Glutamatergic neuron (in vitro differentiated cells): Measurements from ENCODE around the gene SRSF8. TPM values are rescaled to one million over a fixed set of nuclear protein-coding genes. Genes with fewer than 3 reads are reported as not detected.

Experiments
- DNase-seq: peaks from one replicate; pipeline ENCODE4 v3.0.0; 2022
- H3K27ac Mint-ChIP-seq: one replicate; pipeline ENCODE4 v1.8.0; 2020; ENCODE audit warnings: mild to moderate bottlenecking, mixed read lengths, inconsistent platforms; ENCODE audit not compliant: unreplicated experiment
- H3K27me3 Mint-ChIP-seq: one replicate; pipeline ENCODE4 v1.8.0; 2020; ENCODE audit warnings: mild to moderate bottlenecking, moderate library complexity, mixed read lengths, inconsistent platforms; ENCODE audit not compliant: unreplicated experiment
- H3K36me3 Mint-ChIP-seq: one replicate; pipeline ENCODE4 v1.8.0; 2020; ENCODE audit warnings: mild to moderate bottlenecking, mixed read lengths, inconsistent platforms; ENCODE audit not compliant: unreplicated experiment
- H3K4me1 Mint-ChIP-seq: one replicate; pipeline ENCODE4 v1.8.0; 2020; ENCODE audit warnings: mild to moderate bottlenecking, low read depth, mixed read lengths, inconsistent platforms; ENCODE audit not compliant: unreplicated experiment
- H3K4me3 Mint-ChIP-seq: one replicate; pipeline ENCODE4 v1.8.0; 2020; ENCODE audit warnings: mild to moderate bottlenecking, mixed read lengths, inconsistent platforms; ENCODE audit not compliant: unreplicated experiment
- H3K9me3 Mint-ChIP-seq: one replicate; pipeline ENCODE4 v1.8.0; 2020; ENCODE audit warnings: mild to moderate bottlenecking, moderate library complexity, mixed read lengths, inconsistent platforms; ENCODE audit not compliant: unreplicated experiment
- CTCF ChIP-seq: fragments of 200-600 bp; sonication (generic); IDR thresholded peaks from one replicate; pipeline ENCODE4 v1.5.0; 2021; ENCODE audit not compliant: partially characterized antibody, unreplicated experiment
- total RNA-seq: library from RNA; stranded (reverse); fragmentation: NEBNext Ultra II Directional; extraction: Animal tissue kit (Norgen Biotek cat#: 25700); gene quantifications from one replicate; pipeline ENCODE4 v1.2.1, GENCODE V29; 2021; ENCODE audit not compliant: unreplicated experiment

SRSF8 gene
- total RNA-seq, 1 donor from 2014 or later: 45.2 TPM

- Mint-ChIP-seq H3K27ac (no peak overlapping the region), H3K36me3 (no peaks in the 10 kb centered on the region), H3K4me1 (no peaks in the 10 kb centered on the region), H3K9me3 (no peaks in the 10 kb centered on the region), H3K27me3 (no peaks in the 10 kb centered on the region), H3K4me3 (no peak overlapping the region)
- DNase-seq: no peak
- no peak for TF ChIP-seq CTCF
Observed at GRCh38 chr11:95076416-95076815, 9.7 kb downstream of the SRSF8 start.

GRCh38 chr11:95076981-95077380, 10.3 kb downstream of the SRSF8 start:
- H3K36me3 Mint-ChIP-seq: no peaks in the 10 kb centered on the region
- H3K4me1 Mint-ChIP-seq: no peaks in the 10 kb centered on the region
- no peak for DNase-seq
- no peaks in the 10 kb centered on the region for H3K27me3 Mint-ChIP-seq
- no peak for TF ChIP-seq CTCF
- H3K9me3 Mint-ChIP-seq: no peaks in the 10 kb centered on the region
- no peak overlapping the region for H3K4me3 Mint-ChIP-seq
- no peak overlapping the region for H3K27ac Mint-ChIP-seq

- no peak for DNase-seq
- TF ChIP-seq CTCF: no peak
- H3K4me3 Mint-ChIP-seq: no peak overlapping the region
- H3K4me1 Mint-ChIP-seq: no peaks in the 10 kb centered on the region
- no peaks in the 10 kb centered on the region for H3K36me3 Mint-ChIP-seq
- H3K27me3 Mint-ChIP-seq: no peaks in the 10 kb centered on the region
- no peaks in the 10 kb centered on the region for H3K9me3 Mint-ChIP-seq
- H3K27ac Mint-ChIP-seq: no peak overlapping the region
Observed at GRCh38 chr11:95078526-95078925, 11.8 kb downstream of the SRSF8 start.

DNA sequence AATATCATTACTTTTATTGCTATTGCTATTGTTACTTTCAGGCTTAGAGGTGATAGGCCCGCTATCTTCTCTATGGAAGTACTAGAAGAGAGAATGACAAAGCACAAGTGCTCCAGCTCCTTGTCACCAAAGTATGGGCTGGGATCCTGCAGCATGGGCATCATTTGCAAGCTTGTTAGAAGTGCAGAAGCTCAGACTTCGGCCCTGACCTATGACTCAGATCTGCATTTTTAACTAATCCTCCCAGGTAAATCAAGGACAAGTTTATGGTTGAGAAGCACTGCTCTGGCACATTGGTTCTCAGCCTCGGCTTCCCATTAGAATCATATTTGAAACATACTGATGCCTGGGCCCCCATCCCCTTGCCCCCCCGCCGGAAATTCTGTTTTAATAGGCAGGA, 14.3 kb downstream of the SRSF8 start:
- Mint-ChIP-seq H3K27me3 (no peaks in the 10 kb centered on the region), H3K4me1 (peaks cover 2% of the 10 kb centered on the region), H3K9me3 (no peaks in the 10 kb centered on the region), H3K36me3 (no peaks in the 10 kb centered on the region), H3K27ac (no peak overlapping the region), H3K4me3 (no peak overlapping the region)
- TF ChIP-seq CTCF: no peak
- no peak for DNase-seq

- no peak for TF ChIP-seq CTCF
- H3K4me3 Mint-ChIP-seq: no peak overlapping the region
- H3K27ac Mint-ChIP-seq: no peak overlapping the region
- no peaks in the 10 kb centered on the region for H3K27me3 Mint-ChIP-seq
- no peaks in the 10 kb centered on the region for H3K36me3 Mint-ChIP-seq
- DNase-seq: no peak
- H3K9me3 Mint-ChIP-seq: peaks cover 2% of the 10 kb centered on the region
- H3K4me1 Mint-ChIP-seq: peaks cover 4% of the 10 kb centered on the region
Observed at GRCh38 chr11:95081412-95081811, 14.7 kb downstream of the SRSF8 start.
